Measurements from ENCODE around the gene SORCS1.

DNA sequence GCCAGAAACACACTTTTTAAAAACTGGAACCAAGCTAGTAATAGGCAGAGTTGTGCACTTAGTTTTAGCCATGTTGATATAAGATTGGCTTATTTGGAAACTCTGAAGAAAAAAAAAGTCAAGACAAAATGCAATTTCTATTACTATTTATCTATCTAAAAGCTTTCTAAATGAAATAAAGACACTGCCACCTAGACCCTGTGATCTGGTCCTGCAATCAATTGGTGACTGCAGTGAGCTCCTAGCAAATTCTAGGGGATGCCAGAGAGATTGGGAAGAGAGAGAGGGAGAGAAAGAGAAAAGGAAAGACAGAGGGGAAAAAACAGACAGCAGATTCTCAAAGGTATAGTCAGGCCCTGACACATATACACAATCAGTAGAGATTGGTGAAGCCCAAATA is 25.3 kb downstream of the SORCS1 start:
- TF ChIP-seq, protein P1, sequence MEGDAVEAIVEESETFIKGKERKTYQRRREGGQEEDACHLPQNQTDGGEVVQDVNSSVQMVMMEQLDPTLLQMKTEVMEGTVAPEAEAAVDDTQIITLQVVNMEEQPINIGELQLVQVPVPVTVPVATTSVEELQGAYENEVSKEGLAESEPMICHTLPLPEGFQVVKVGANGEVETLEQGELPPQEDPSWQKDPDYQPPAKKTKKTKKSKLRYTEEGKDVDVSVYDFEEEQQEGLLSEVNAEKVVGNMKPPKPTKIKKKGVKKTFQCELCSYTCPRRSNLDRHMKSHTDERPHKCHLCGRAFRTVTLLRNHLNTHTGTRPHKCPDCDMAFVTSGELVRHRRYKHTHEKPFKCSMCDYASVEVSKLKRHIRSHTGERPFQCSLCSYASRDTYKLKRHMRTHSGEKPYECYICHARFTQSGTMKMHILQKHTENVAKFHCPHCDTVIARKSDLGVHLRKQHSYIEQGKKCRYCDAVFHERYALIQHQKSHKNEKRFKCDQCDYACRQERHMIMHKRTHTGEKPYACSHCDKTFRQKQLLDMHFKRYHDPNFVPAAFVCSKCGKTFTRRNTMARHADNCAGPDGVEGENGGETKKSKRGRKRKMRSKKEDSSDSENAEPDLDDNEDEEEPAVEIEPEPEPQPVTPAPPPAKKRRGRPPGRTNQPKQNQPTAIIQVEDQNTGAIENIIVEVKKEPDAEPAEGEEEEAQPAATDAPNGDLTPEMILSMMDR (IDR thresholded peaks at IDR 0.05; ENCODE audit: low read length): no peak
- TF ChIP-seq EZH2phosphoT487 (IDR thresholded peaks at IDR 0.05; ENCODE audit: low read length): no peak
